Activated CD4-positive, CD25-positive, alpha-beta regulatory T cell treated with anti-CD3 and anti-CD28 coated beads, Interleukin-2, amount 50 U/mL, for 24 hours (primary cell): ENCODE results near the gene NKD2.

Experiments
- ATAC-seq, 2 donors: fragments of 150-1000 bp; cut with Tn5 transposase; one replicate each; pipeline ENCODE4 v1.10.0; 2021; ENCODE audit warnings: mild to moderate bottlenecking in 1 of 2, moderate library complexity in 1 of 2

NKD2 gene

DNA sequence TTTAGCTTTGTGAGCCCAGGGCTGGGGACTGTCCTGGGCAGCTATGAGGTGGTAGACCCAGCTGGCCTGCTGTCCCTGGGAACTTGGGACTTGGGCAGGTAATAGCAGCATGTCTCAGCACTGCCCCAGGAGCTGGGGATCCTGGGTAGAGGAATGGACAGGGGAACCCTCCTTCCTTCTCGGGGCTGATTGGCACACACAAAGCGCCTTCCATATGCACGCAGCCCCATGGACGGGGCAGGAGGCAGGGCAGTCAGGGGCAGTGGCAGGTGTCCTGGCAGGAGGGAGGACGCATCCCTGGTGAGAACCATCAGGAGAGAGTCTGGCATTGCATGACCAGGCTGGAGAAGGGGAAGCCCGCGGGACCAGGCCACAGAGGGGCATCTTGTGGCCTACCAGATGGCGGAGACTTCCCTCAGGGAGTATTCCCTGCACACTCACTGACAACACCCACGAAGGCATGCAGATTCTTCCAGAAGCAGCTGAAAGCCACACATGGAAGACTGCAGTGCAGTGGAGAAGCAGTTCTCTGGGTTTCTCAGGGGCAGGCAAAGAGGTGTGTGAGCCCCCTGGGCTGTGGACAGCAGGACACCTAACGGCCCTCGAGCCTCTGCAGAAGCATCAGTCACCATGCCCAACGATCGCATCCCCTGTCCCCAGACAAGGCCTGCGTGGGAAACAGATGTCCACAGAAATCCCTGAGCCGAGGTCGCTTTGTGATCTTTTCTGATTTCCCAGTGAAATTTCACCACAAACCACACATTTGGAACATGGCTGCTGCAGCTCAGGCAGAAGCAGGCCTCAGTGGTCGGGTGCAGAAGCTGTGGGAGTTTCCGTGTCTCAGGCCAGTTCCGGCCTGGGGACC, 7.0 kb upstream of the NKD2 start:
- no peak for ATAC-seq

GRCh38 chr5:1002271-1002546, 6.4 kb upstream of the NKD2 start:
- no peak for ATAC-seq

- ATAC-seq: no peak
Observed at GRCh38 chr5:1002836-1003235, 5.8 kb upstream of the NKD2 start.

DNA sequence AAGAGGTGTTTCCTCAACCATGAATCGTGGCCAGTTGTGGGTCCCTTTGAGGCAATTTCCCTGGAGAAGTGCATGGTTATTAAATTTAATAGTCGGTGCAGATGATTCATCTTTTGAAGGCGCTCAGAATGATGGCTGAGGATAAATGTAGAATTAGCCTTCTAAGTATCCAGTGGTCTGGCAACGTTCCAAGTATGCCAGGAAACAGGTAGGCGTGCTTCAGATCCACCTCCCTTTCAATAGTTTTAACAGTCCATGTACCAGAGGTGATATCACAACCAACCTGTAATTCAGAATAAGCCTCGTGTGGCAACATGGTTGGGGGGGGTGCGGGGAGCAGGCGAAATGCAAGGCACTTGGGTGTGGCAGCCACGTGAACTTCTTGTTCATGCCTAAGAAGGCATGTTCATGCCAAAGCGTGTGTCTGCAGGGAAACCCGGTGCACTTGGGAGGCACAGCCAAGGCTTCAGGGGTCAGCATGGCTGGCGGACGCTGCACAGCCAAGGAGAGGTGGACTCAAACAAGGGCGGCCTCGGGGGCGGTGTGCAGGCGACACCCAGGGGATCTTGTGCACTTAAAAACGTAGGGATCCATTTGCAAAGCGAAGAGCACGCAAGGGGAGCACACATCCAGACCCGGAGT, 5.2 kb upstream of the NKD2 start:
- no peak for ATAC-seq

DNA sequence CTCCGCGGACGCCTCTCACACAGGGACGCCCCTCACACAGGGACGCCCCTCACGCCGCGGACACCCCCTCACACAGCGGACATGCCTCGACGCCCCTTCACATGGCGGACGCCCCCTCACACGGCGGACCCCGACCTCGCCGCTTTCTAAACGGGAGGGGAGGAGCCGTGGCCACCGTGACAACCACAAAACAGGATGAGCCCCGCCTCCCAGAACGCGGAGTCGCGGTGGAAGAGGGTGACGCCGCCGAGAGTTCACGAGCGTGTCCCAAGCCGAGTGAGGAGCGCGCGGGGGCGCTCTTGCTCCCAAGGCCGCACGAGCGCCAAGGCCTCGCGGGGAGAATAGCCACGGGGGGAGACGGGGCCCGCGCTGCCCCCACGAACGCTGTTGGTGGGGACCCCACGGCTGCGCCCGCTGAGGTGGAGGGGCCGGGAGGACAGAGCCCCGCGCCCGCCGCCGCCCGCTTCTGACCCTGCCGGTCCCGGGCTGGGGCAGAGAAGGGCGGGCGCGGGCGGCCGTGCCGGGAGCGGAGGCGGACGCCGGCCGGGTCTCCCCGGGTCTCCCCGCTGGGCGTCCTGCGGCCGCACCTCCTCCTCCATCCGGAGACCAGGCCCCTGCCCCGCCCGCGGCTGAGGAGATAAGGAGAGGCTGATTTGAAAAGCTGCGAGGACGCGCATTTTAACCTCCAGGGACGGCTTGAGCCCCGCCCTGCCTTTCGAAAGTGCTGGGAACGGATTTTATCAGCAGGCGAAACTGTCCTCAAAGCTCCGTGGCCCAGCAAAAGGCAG, 3.9 kb upstream of the NKD2 start:
- peak; percentile 27 to 44 for ATAC-seq

DNA sequence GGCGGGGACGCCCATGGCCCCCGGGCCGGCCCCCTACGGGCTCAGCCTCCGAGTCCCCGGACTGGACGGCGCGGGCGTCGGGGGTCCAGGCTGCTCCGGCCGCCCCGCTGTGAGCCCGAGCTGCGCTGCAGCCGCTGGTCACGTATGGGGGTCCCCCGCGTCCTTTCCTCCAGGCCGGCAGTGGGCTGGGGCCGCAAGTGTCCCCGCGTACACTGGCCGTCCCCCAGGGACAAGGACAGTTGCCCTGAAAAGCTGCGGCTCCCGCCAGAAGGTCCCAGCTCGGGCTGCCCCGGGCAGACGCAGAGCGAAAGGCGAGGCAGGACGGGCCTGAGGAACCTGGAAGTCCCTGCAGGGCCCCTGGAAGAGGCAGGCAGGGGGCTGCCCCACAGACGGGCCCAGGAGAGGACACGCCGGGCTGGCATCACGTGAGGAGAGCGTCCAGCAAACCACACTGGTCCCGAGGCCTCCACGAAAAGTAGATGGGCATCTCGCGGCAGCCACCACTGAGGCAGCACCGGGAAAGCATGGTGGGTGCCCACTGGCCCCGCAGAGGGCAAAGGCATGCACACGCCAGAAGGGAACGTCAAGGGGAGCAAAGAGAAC, 3.3 kb upstream of the NKD2 start:
- no peak for ATAC-seq

- no peak for ATAC-seq
Observed at GRCh38 chr5:1005904-1006655, 2.5 kb upstream of the NKD2 start.

- no peak for ATAC-seq
Observed at GRCh38 chr5:1006656-1007071, 1.9 kb upstream of the NKD2 start.

GRCh38 chr5:1007221-1007680, 1.4 kb upstream of the NKD2 start:
- no peak for ATAC-seq

DNA sequence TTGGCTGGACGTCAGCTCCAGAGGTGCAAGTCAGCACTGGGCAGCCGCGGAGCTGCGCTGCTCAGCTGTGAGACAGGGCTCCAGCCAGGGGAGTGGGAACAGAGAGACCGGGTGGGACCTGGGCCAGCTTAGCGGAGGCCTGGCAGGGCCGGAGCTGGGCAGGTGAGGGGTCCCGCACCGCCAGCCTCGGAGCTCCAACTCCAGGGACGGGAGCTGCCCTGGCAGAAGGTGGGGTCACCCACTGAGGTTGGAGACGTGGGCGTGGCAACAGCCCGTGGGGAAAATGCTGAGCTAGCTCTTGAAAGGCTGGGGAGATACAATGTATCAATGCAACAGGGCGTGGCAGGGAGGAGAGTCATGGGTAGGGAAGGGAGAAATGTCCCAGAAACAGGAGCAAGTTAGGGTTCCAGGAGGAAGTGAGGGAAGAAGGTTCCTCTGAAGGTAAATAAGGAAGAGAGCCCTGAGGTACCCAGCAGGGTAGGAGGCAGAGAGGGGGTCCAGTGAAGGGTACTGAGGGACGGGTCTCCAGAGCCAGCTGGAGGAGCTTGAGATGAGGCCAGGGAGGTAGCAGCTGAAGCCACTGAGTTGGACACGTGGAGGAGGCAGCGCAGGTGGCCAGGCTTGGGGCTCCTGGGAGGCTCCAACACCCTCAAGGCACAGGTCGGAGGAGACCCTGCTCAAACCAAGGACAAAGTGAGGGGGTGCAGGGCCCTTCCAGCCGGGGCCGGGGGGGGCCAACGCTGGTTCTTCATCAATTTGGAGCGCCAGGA, 736 bp upstream of the NKD2 start:
- ATAC-seq: no peak

DNA sequence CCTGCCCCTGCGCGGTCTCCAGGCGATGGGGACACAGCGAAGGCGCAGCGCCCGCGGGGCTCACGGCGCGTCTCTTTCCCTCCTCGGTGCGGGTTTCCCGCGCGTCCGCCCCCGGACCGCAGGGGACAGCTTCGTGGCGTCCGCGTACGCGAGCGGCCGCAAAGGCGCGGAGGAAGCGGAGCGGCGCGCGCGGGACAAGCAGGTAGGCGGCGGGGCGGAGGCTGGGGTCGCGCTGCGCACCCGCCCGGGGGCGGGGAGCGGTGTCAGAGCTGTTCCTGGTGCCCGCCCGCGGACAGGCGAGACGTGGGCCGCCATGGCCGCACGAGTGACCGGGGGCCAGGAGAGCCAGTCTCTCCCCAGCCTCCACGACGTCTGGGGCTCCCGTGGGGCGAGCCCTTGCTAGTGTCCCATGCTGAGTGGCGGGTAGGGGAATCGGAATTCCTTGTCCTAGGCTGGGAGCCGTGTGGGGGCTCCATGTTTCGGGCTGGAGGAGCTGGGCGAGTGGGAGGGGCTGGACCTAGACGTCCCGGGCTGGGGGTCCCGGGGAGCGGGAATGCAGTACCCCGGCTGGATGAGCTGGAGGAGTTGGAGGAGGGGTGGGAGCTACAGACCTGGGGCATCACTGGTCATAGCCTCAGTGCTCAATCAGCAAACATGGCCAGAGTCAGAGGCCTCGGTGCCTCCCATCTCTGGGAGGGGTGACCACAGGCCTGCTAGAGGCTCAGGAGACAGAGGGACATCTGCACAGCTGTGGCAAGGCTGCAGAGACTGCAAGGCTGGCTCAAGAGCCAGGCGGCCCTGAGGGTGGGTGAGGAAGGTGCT, 968 bp downstream of the NKD2 start:
- ATAC-seq: no peak

- no peak for ATAC-seq
Observed at GRCh38 chr5:1010181-1010510, 1.5 kb downstream of the NKD2 start.

DNA sequence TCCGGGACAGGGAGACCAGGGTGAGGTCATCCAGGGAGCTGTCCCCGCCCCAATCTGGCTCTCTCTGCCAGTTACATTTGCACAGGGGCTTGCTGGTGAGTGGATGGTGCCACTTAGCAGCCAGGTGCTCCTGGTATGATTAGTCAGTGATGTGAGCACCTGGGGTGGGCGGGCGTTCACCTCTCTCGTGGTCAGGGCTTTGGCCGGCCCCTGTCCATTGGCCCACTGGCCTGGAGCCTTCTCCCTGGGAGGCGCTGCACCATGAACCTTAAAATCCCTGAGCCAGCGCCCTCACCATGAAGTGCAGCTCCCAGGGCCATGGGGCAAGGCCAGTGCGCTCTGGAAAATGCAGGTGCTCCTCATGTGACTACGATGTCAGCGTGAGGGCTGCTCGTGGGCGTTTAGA, 2.0 kb downstream of the NKD2 start:
- no peak for ATAC-seq

DNA sequence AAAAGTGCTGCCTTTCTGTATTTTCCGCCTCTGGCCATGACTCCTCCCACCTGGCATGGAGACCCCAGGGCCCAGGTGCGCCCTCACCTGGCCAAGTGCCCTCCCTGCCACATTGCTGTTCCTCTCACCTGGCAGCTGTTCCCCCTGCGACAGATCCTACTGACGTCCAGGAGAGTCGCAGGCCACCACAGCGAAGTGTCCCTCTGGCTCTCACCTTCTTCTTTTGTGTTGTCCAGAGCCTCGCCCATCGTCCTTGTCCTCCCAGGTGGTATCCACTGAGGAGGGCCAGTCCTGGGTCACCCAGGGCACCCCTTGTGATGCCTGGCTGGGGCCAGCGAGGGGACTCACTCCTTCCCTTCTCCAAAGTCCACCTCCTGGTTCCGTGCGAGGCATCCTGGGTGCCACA, 2.6 kb downstream of the NKD2 start:
- no peak for ATAC-seq

DNA sequence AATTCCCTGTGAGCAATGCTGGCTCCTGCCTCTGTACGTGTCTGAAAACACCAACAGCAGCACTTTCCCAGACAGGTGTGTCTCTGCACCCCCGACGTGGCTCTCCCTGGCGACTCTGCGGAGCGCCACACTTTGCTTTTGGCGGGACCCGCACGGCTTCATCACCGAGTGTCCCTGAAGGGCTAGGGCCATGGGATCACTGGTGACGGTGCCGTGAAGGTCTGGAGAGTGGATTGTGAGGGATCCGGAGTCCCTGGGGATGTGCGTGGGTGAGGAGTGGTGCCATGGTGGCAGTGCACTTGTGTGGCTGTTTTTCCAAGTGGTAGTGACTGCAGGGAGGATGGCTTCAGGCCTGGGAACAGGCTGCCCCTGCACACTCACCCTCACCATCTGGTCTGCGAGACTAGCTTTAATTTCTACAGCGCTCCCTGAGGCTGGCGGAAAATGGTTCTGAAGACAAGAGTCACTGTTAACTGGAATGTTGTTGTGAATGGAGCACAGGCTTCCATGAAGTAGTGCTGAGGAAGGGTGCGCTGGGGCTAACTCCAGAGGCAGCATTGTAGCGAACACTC, 3.2 kb downstream of the NKD2 start:
- ATAC-seq: no peak

DNA sequence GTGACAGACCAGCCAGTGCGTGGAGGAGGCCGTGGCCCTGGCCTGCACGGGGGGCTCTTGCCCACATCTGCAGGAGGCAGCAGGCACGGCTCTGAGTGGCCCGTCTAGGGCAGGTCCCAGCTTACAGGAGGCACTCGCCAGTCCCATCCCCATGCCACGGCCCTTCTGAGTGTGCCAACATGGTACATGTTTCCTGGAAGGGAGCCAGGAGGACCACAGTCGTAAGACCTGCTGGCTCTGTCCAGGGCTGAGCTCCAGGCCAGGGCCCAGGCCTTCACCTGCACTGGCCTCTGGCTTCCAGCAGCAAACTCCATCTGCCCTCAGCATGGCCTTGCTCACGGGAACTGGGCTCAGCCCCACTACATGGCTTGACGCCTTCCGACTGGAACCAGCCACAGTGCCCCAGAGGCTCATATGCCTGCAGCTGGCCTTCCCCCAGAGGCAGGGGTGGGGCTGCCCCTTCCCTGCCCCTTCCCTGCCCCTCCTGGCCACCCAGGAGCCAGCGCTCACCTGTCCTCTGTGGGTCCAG, 3.8 kb downstream of the NKD2 start:
- no peak for ATAC-seq

DNA sequence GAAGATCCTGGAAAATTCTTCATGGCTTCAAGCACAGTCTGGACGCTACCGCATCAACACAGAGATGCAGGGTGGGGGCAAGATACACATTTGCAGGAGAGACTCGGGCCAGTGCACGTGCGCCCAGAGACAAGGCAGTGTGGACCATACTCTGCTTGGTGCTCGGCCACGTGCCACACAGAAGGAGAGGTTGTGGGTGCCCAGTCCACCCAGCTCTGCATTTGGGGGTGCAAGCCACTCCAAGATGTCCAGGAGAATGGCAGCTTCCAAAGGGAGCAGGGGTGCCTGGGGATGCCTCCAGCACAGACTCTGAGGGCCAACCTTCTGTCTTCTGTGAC, 4.3 kb downstream of the NKD2 start:
- ATAC-seq: no peak

DNA sequence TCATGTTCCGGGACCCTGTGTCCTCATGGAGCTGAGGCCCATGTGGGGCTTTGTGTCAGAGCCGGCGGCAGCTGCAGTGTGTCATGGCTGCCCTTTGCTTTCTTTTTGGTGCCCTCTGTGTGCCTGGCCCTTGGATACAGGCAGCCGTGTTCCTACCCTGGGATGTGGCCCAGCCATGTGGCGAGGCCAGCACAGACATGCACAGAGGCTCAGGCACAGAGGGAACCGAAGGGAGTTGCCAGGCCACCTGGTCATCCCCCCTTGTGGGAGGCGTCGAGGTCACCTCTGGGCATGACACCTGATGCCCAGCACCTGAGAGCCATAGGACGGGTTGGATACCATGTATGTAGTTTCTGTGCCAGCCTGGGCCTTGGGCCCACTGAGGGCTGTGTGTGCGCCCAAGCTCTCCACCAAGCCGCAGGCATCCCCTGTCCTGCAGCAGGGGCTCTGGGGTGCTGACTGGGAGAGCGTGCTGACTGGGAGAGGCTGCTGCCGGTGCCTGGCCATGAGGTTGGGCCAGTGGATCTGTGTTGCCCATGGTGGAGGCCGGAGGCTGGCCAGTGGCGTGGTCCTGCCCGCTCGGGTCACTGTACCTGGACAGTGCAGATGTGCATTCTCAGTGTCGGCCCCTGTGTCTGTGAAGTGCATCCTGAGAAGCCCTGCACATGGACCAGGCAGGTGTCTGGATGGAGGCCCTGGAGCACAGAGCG, 4.8 kb downstream of the NKD2 start:
- no peak for ATAC-seq

GRCh38 chr5:1013948-1014301, 5.3 kb downstream of the NKD2 start:
- no peak for ATAC-seq

DNA sequence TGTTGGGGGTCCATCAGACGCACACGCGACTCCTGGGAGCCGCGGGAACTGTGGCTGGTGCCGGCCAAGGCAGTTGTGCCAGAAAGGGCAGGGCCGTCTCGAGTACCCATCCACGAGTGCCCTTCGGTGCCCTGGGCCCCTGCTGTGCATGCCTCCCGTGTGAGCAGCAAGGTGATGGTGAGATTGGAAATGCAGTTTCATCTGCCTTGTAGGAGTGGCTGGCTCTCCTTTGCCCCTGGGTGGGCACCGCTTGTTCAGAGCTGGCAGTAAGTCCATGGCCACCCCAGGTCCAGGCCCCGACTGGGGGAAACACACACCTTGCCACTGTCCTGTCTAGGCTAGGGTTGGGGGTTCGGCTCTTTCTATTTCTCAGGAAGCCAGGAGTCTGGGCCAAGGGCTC, 5.7 kb downstream of the NKD2 start:
- ATAC-seq: no peak
